ENCODE results near the gene RCOR3. TPM values are rescaled to one million over a fixed set of nuclear protein-coding genes. Genes with fewer than 3 reads are reported as not detected.
"Not testable (repeated sequence)": the region's sequence is repeated elsewhere in the genome, so short reads cannot be mapped to it uniquely, and the experiment has no call there.

Gene RCOR3
- total RNA-seq, 1 donor from 2014 or later: 18.9 TPM

DNA sequence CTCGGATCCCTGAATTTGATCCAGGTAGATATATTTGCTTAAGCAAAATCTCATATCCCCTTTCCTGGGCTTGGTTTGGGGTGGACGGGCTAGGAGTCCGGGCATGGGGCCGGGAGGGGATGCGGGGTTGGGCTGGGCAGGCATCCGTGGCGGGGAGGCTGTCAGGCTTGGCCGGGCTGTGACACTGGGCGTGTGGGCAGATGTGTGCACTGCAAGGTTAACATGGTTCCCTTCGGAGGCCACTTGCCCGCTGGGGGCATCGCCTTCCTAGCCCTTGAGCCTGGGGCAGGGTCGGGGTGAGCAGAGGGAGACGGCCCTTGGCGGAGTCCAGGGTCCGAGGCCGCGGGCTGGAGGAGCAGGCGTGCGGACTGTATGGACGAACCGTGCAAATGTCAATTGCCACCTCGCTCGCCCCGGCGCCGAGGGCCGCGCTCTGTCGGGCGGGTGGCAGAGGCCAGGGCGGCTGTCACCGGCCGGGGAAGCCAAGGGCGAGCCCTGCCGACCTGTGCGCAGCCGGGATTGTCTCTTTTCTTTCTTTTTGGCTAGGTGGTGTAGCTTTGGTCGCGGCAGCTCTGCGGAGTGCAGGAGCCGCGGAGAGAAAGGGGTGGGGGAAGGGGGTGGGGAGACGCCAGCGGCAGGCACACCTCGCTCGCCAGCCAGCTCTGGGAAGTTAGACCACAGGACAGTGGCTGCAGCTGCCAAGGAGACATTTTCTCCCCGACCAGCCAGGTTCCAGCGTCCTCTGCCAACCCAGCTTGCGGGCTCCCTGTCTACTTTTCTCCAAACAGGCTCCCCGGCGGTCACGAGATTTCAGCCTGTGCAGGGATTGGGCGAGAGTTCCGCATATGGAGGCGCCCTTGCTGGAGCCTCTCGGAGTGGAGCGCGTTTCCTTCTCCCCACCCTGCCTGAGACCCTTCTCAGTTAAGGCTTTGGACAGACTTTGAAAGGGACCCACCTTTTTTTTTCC lies 1.3 kb downstream of the RCOR3 start:
- ATAC-seq: peak; percentile 45

- no peak for ATAC-seq
These were observed 2.1 kb downstream of the RCOR3 start for GRCh38 chr1:211261229-211261628.

DNA sequence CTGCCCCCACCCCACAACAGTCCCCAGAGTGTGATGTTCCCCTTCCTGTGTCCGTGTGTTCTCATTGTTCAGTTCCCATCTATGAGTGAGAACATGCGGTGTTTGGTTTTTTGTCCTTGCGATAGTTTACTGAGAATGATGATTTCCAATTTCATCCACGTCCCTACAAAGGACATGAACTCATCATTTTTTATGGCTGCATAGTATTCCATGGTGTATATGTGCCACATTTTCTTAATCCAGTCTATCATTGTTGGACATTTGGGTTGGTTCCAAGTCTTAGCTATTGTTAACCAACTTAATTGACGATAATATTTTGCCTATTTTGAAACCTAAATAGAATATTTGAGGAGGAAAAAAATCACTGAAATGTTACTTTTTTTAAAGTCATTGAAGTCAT lies 3.9 kb downstream of the RCOR3 start:
- ATAC-seq: not testable (repeated sequence)

DNA sequence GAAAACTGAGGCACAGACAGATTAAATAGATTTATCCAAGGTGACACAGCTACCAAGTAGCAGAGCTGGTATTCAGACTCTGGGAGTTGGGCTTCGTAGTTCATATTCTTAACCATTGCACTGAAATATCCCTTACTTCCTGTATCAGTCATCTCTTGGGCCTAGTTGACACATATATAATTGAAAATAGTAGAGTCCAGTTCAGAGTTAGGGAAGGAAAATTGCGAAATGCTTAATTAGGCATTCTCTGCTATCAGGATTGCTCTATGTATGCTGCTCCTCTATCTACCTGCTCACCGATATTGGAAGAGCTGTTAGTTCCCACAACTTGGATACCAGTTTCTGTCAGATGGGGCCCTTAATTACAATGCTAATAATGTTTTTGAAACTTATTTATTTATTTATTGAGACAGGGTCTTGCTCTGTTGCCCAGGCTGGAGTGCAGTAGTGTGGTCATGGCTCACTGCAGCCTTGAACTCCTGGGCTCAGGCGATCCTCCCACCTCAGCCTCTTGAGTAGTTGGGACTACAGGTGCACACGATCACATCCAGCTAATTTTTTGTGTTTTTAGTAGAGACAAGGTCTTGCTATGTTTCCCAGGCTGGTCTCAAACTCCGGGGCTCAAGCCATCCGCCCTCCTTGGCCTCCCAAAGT lies 8.2 kb downstream of the RCOR3 start:
- ATAC-seq: no peak

- ATAC-seq: no peak
These were observed 20.2 kb downstream of the RCOR3 start for GRCh38 chr1:211279340-211279739.

GRCh38 chr1:211280910-211281309 lies 21.7 kb downstream of the RCOR3 start:
- ATAC-seq: no peak

DNA sequence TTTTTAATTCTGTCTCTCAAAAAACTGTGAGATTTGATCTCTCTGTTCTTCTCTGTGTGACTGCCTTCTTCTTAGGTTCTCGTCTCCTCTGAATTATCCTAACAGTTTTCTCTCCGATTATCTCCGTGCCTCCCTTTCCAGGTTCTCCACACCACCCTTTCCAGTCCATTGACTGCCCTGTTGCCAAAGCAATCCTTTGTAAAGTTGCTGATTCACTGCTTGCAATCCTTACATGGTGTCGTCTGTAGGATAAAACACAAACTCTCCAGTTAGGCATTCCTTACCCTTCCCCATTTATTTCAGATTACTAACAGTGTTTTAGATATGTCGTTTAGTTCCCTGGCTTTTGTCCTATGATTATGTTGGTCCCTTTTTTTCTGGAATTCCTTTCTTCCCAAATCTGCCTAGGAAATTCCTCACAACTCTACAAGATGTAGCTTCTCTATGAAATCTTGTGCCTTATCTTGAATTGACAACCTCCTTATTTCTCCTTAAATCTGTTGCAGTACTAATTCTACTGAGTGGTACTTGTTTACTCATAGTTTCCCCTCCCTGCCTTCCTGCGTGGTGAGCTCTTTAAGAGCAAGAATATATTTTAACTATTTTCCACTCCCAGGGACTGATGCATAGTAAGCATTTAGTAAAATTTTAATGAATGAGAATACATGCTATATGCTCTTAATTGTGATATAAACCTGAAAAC lies 22.3 kb downstream of the RCOR3 start:
- no peak for ATAC-seq

- no peak for ATAC-seq
These were observed 22.8 kb downstream of the RCOR3 start for GRCh38 chr1:211282023-211282373.

- ATAC-seq: no peak
These were observed 26.0 kb downstream of the RCOR3 start for GRCh38 chr1:211285196-211285595.

- ATAC-seq: no peak
These were observed 28.1 kb downstream of the RCOR3 start for GRCh38 chr1:211287218-211287617.

GRCh38 chr1:211292411-211292810 lies 33.2 kb downstream of the RCOR3 start:
- ATAC-seq: no peak

DNA sequence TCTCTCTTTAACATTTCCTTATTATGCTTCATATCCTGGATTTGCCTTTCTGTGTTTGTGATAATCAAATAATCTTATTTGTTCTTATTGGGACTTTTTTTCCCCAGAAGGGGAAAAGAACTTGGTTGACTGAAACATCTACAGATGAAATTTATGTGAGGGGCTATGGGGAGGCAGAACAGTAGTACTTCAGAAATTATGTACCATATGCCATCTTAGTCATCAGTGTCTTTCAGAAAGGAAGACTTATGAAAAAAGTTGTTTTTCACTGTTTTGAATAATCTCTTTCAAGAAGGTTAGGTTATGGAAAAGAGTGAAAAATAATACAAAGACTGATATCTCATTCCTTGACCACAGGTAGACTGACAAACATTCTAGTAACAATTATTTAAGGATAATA lies 37.2 kb downstream of the RCOR3 start:
- no peak for ATAC-seq

DNA sequence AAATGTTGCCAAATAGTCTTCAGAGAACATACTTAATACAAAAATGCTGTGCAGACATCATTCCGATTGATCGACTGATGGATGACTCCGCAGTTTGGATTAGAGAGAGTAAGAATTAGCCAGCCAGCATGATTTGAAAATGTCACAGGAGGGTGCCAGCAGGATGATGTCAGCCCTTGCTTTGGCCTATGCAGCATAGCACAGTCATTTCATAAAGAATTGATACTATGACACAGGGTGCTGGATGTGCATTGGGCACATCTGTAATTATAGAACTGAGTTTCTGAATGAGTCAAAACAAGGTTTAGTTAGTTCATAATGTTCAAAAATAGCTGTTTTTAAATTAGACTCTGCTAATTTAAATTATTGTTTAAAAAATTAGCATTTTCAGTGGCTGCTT lies 45.9 kb downstream of the RCOR3 start:
- no peak for ATAC-seq

- ATAC-seq: no peak
These were observed 50.5 kb downstream of the RCOR3 start for GRCh38 chr1:211309617-211310016.

DNA sequence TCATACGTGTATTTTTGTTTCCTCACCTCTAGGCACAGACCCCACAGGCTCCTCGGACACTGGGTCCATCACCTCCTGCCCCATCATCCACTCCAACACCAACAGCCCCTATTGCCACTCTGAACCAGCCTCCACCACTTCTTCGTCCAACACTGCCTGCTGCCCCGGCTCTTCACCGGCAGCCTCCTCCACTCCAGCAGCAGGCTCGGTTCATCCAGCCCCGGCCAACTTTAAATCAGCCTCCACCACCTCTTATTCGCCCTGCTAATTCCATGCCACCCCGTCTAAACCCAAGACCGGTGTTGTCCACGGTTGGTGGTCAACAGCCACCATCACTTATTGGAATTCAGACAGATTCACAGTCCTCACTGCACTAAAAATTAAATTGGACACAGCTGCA lies 54.2 kb downstream of the RCOR3 start:
- no peak for ATAC-seq

DNA sequence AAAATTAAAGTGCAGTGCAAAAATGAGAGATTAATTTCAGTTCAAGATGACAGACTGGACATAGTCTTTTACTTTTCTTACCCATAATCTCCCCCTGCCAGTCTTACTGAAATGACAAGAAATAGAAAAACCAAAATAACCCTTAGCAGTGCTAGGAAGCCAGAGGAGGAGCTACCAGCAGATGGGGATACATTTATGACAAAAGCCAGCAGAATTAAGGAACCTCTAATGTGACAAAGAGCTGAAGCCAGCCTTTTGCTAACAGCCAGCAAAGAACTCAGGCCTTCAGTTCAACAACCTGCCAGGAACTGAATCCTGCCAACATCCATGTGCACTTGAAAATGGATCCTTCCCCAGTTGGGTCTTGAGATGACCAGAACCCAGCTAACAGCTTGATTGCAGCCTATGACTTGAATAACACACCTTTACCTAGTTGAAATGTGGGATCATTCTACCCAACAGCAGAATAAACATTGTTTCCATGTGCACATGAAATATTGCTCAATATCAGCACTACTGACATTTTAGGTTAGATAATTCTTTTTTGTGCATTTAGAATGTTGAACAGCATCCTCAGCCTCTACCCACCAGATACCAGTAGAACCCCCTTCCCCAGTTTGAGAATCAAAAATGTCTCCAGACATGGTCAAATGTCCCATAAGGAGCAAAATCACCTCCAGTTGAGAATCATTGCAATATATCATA lies 59.6 kb downstream of the RCOR3 start:
- no peak for ATAC-seq

DNA sequence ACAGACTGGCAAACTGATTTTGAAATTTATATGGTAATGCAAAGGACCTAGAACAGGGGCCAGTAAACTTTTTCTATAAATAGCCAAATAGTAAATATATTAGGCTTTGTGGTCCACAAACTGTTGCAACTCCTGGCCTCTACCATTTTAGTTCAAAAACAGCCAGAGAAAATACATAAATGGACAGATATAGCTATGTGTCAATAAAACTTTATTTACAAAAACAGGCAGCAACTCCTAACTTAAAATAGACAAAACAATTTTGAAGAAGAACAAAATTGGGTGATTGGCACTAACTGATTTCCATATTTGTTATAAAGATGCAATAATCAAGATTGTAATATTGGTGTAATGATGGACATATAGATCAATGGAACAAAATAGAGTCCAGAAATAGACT lies 60.7 kb downstream of the RCOR3 start:
- no peak for ATAC-seq

DNA sequence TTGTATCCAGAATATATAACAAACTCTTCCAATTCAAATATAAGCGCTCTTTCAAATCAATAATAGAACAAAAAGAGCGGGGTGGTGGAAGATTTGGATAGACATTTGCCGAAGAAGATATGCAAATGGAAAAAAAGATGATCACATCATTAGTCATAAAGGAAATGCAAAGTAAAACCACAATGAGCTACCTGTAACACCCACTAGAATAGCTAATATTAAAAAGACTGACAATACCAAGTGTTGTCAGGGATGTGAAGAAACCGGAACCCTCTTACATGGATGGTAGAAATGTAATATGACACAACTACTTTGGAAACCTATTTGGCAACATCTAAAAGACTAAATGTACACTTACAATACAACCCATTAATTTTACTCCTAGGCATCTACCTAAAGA lies 61.8 kb downstream of the RCOR3 start:
- ATAC-seq: peak; percentile 69

DNA sequence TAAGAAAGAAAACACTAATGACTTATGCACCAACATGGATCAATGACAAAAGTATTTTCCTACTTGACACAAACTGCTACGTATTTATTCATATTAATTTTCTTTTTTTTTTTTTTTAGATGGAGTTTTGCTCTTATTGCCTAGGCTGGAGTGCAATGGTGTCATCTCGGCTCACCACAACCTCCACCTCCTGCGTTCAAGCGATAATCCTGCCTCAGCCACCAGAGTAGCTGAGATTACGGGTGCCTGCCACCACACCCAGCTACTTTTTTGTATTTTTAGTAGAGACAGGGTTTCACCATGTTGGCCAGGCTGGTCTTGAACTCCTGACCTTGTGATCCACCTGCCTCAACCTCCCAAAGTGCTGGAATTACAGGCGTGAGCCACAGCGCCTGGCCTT lies 62.5 kb downstream of the RCOR3 start:
- not testable (repeated sequence) for ATAC-seq

- peak; percentile 69 for ATAC-seq
These were observed 64.2 kb downstream of the RCOR3 start for GRCh38 chr1:211323156-211324063.

GRCh38 chr1:211324992-211325775 lies 66.0 kb downstream of the RCOR3 start:
- ATAC-seq: no peak

Measured in esophagus mucosa (tissue), 1 donor.